K562 (cell line): Measurements from ENCODE around the gene CDHR2.
"Not testable (repeated sequence)": the region's sequence is repeated elsewhere in the genome, so short reads cannot be mapped to it uniquely, and the experiment has no call there.

Experiments used
- BCL6 ChIP-seq: fragments of 250-450 bp; sonication (Bioruptor Pico); IDR thresholded peaks from 2 replicates; pipeline ENCODE4 v1.4.0; 2020
- CTCF ChIP-seq, 3 experiments: IDR thresholded peaks in 2 of 3; conservative IDR thresholded peaks in 1 of 3; 2 replicates each; pipeline ENCODE4 v1.5.1; 2011 to 2012; ENCODE audit warnings: low read length in 3 of 3, mild to moderate bottlenecking in 3 of 3, control low read depth in 2 of 3, improper control_type of control experiment in 1 of 3, inconsistent platforms in 1 of 3, low read depth in 1 of 3, mixed read lengths in 1 of 3, moderate library complexity in 1 of 3; ENCODE audit not compliant: insufficient read depth in 2 of 3
- FOXA3 ChIP-seq, 2 experiments: fragments of 450-650 bp in 1 of 2; sonication (generic) in 1 of 2; formaldehyde crosslinking; IDR thresholded peaks in 1 of 2; conservative IDR thresholded peaks in 1 of 2; 2 replicates each; pipeline versions ENCODE4 v1.4.0 to v1.8.0; 2020 to 2022; ENCODE audit warnings: mild to moderate bottlenecking in 2 of 2, missing genetic modification reagents in 1 of 2
- HDAC6 ChIP-seq: IDR thresholded peaks from 2 replicates; pipeline ENCODE4 v1.6.1; 2012; ENCODE audit warnings: low read depth, mild to moderate bottlenecking, control low read depth, inconsistent platforms, low read length, moderate library complexity
- IRF1 ChIP-seq: sonication (generic); formaldehyde crosslinking; IDR thresholded peaks from 2 replicates; pipeline ENCODE4 v1.8.0; 2022; ENCODE audit warnings: missing genetic modification reagents, mild to moderate bottlenecking, borderline replicate concordance
- MNT ChIP-seq, 2 experiments: fragments of 450-650 bp; conservative IDR thresholded peaks; 2 replicates each; pipeline ENCODE4 v1.6.1; 2017; ENCODE audit warnings: mild to moderate bottlenecking in 2 of 2, moderate library complexity in 2 of 2
- POLR2A ChIP-seq: fragments of 450-650 bp; conservative IDR thresholded peaks from 2 replicates; pipeline ENCODE4 v1.6.1; 2016

- TF ChIP-seq FOXA3 (CRISPR knock-in tag; conservative IDR thresholded peaks at IDR 0.05 in 1 of 2, IDR thresholded peaks at IDR 0.05 in 1 of 2); POLR2A; BCL6 (CRISPR knock-in tag); CTCF (IDR thresholded peaks at IDR 0.05 in 2 of 3, conservative IDR thresholded peaks at IDR 0.05 in 1 of 3; ENCODE audit: insufficient read depth in 2 of 3, low read depth in 1 of 3, low read length in 3 of 3); MNT (conservative IDR thresholded peaks at IDR 0.05); HDAC6; IRF1: not testable (repeated sequence)
Observed at GRCh38 chr5:176599749-176600430, 50.7 kb downstream of the CDHR2 start.
